ENCODE measurements around the gene RAP2B. TPM values are rescaled to one million over a fixed set of nuclear protein-coding genes. Genes with fewer than 3 reads are reported as not detected.
"Not testable (repeated sequence)": the region's sequence is repeated elsewhere in the genome, so short reads cannot be mapped to it uniquely, and the experiment has no call there.

The RAP2B gene
- total RNA-seq, 2 donors from 2014 or later: 12.9 to 18.1 TPM

DNA sequence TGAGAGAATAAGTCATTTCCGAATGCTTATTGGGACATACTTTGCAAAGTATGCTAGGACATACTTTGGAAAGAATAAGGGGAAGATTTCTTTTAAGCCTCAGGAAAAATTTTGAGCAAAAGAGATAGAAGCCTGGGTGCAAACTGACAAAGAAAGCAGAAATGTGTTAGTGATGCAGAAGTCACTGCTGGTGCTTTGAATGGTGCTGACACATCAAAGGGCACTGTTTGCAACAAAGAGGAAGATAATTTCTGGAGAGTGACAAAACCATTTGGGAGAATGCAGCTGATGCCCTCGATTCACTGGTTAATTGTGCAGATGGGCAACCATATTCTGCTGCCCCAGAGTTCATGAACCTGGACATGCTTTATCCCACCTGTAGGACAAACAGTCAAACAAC is 11.0 kb upstream of the RAP2B start:
- H3K27me3 ChIP-seq (replicated peaks; ENCODE audit: insufficient read depth): no peaks in the 10 kb centered on the region
- no peak overlapping the region for H3K27ac ChIP-seq
- no peaks in the 10 kb centered on the region for H3K36me3 ChIP-seq
- H3K9me3 ChIP-seq: no peaks in the 10 kb centered on the region
- no peak overlapping the region for H3K4me3 ChIP-seq
- TF ChIP-seq, protein P1, sequence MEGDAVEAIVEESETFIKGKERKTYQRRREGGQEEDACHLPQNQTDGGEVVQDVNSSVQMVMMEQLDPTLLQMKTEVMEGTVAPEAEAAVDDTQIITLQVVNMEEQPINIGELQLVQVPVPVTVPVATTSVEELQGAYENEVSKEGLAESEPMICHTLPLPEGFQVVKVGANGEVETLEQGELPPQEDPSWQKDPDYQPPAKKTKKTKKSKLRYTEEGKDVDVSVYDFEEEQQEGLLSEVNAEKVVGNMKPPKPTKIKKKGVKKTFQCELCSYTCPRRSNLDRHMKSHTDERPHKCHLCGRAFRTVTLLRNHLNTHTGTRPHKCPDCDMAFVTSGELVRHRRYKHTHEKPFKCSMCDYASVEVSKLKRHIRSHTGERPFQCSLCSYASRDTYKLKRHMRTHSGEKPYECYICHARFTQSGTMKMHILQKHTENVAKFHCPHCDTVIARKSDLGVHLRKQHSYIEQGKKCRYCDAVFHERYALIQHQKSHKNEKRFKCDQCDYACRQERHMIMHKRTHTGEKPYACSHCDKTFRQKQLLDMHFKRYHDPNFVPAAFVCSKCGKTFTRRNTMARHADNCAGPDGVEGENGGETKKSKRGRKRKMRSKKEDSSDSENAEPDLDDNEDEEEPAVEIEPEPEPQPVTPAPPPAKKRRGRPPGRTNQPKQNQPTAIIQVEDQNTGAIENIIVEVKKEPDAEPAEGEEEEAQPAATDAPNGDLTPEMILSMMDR (IDR thresholded peaks at IDR 0.05): no peak
- DNase-seq (ENCODE audit: low spot score) (no peak), ATAC-seq (ENCODE audit: insufficient number of reproducible peaks, low FRiP score, low read depth) (no peak)
- H3K4me1 ChIP-seq (ENCODE audit: control insufficient read depth in 1 of 2, low read depth in 2 of 2): no peaks in the 10 kb centered on the region

DNA sequence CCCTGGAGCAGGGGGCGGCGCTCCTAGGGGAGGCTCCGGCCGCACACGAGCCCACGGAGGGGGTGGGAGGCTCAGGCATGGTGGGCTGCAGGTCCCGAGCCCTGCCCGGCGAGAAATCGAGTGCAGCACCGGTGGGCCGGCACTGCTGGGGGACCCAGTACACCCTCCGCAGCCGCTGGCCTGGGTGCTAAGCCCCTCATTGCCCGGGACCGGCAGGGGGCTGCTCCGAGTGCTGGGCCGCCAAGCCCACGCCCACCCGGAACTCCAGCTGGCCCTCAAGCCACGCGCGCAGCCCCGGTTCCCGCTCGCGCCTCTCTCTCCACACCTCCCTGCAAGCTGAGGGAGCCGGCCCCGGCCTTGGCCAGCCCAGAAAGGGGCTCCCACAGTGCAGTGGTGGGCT is 6.2 kb upstream of the RAP2B start:
- H3K4me1 ChIP-seq (ENCODE audit: control insufficient read depth in 1 of 2, low read depth in 2 of 2); ATAC-seq (ENCODE audit: insufficient number of reproducible peaks, low FRiP score, low read depth); H3K36me3 ChIP-seq; H3K4me3 ChIP-seq; DNase-seq (ENCODE audit: low spot score); H3K27ac ChIP-seq; H3K27me3 ChIP-seq (replicated peaks; ENCODE audit: insufficient read depth); H3K9me3 ChIP-seq: not testable (repeated sequence)

DNA sequence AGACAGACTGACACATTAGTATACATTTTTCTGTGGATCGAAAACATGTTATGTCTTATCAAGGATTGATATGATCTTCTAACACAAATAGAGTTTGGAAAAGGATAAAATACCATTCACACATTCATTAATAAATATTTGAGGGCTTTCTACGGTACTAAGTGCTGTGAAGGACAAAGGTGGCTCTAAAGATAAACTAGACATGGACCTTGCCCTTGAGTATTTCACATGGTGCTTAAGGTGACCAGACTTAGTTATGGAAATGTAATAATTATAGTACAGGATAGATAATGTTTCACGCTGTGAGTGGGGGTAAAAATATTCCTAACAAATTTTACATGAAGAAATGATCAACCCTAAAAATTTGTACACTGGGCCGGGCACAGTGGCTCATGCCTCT is 3.8 kb upstream of the RAP2B start:
- Histone ChIP-seq H3K4me1 (ENCODE audit: control insufficient read depth in 1 of 2, low read depth in 2 of 2) (peaks cover 3 to 4% of the 10 kb centered on the region in 2 donors), H3K27me3 (replicated peaks; ENCODE audit: insufficient read depth) (no peaks in the 10 kb centered on the region)
- no peak for ATAC-seq (ENCODE audit: insufficient number of reproducible peaks, low FRiP score, low read depth)

DNA sequence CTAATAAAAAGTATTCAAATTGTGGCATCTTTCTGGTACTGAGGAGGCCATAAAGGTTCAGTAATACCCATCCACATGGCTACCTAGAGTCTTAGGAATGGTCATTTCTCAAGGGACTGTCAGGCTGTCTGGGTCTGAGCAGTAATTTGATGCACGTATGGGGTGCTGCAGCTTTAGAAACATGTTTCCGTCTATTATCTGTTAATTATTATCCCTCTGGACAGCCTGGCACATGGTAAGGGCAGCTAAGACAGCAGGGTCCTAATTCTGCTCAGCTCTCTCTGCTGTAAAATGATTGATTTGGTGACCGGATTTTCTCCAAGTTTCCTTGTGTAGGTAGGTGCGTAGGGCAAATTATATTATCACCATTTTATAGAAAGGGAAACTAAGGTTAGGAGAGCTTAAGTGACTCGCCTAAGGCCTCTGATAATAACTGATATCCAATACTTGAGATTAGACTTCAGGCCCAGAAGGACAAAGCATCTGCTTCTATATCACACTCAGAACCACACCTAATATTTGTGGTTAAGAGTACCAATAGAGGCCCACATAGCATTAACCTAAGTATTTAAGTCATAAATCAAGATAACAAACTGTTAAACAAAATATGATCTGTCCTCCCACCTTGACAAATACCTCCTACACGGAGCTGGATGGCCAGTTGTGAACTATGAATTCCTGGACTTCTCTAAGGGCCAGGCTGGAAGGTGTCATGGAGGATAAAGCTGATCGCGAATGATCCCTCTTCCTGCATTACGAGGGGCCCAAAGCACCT is 2.9 kb upstream of the RAP2B start:
- Histone ChIP-seq H3K27ac (no peak overlapping the region), H3K4me3 (no peak overlapping the region), H3K27me3 (replicated peaks; ENCODE audit: insufficient read depth) (no peaks in the 10 kb centered on the region), H3K9me3 (no peaks in the 10 kb centered on the region), H3K4me1 (ENCODE audit: control insufficient read depth in 1 of 2, low read depth in 2 of 2) (peaks cover 7 to 9% of the 10 kb centered on the region in 2 donors), H3K36me3 (no peaks in the 10 kb centered on the region)
- TF ChIP-seq, protein P1 (IDR thresholded peaks at IDR 0.05): no peak
- no peak for DNase-seq (ENCODE audit: low spot score)
- ATAC-seq (ENCODE audit: insufficient number of reproducible peaks, low FRiP score, low read depth): no peak

More for the DNA sequence above, 3.8 kb upstream of the RAP2B start:
- no peaks in the 10 kb centered on the region for H3K9me3 ChIP-seq
- DNase-seq (ENCODE audit: low spot score): no peak
- H3K36me3 ChIP-seq: no peaks in the 10 kb centered on the region
- TF ChIP-seq, protein P1 (IDR thresholded peaks at IDR 0.05): no peak
- H3K27ac ChIP-seq: no peak overlapping the region
- no peak overlapping the region for H3K4me3 ChIP-seq

DNA sequence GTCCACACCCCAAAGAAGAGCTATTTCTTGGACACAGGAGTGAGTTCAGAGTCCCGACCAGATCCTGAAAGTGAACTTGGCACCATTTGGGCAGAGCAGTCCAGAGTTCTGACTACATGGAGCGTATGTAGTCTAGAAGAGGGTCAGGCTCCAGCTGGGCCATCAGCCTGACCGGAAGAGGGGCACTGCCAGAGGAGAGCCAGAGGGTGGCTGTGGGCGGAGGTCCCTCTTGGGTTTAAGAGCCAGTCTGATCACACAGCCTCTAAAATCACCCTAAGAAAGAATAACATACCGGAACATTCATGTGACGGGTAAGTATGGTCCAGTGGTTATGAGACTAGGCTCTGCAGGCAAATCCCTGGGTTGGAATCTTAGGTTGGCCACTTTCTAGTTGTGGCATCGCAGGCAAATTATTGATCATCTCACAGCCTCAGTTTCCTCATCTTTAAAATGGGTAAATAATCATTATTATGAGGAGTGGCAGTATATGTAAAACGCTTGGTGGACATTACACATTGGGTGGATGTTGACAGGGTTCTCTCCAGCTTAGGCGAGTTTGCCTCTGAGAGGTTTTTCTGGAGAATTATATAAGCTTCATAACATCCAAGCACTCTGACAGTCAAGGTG is 2.1 kb upstream of the RAP2B start:
- no peaks in the 10 kb centered on the region for H3K27me3 ChIP-seq (replicated peaks; ENCODE audit: insufficient read depth)
- DNase-seq (ENCODE audit: low spot score) (no peak), ATAC-seq (ENCODE audit: insufficient number of reproducible peaks, low FRiP score, low read depth) (no peak)
- H3K4me1 ChIP-seq (ENCODE audit: control insufficient read depth in 1 of 2, low read depth in 2 of 2): peaks cover 11 to 16% of the 10 kb centered on the region in 2 donors
- peak overlapping the region; percentile 85 for H3K4me3 ChIP-seq
- H3K36me3 ChIP-seq: no peaks in the 10 kb centered on the region
- H3K27ac ChIP-seq: peak overlapping the region; percentile 90 to 96
- TF ChIP-seq, protein P1 (IDR thresholded peaks at IDR 0.05): no peak
- no peaks in the 10 kb centered on the region for H3K9me3 ChIP-seq

Measured in thoracic aorta (tissue), 2 donors.